ENCODE results near the gene CCER1.

DNA sequence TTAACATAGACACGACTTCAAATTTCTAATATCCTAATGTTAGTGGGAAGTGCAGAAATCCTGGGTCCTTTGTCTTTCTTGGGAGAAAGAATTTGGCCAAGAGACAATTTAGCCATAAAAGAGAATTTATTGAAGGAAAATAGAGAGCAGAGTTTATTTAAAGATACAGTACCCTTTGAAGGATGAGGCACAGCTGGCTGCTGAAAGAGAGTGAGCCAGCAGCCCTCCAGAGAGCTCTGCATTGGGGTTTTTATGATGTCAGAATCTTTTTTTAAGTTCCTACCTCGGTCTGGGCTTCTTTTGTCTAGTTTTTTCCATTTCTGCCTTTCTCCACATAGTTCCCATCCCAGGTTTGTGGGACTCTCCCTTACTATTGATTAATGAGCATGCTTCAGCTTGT is 37.5 kb downstream of the CCER1 start:
- TF ChIP-seq, protein P1, sequence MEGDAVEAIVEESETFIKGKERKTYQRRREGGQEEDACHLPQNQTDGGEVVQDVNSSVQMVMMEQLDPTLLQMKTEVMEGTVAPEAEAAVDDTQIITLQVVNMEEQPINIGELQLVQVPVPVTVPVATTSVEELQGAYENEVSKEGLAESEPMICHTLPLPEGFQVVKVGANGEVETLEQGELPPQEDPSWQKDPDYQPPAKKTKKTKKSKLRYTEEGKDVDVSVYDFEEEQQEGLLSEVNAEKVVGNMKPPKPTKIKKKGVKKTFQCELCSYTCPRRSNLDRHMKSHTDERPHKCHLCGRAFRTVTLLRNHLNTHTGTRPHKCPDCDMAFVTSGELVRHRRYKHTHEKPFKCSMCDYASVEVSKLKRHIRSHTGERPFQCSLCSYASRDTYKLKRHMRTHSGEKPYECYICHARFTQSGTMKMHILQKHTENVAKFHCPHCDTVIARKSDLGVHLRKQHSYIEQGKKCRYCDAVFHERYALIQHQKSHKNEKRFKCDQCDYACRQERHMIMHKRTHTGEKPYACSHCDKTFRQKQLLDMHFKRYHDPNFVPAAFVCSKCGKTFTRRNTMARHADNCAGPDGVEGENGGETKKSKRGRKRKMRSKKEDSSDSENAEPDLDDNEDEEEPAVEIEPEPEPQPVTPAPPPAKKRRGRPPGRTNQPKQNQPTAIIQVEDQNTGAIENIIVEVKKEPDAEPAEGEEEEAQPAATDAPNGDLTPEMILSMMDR (conservative IDR thresholded peaks at IDR 0.05 in 1 of 2, IDR thresholded peaks at IDR 0.05 in 1 of 2; ENCODE audit: low read depth in 1 of 2, low read length in 2 of 2) = no peak
- no peak for TF ChIP-seq EZH2 (IDR thresholded peaks at IDR 0.05; ENCODE audit: low read length, missing control alignments)

Measured in fibroblast of lung (primary cell).